A673 (cell line): ENCODE measurements around the gene MDGA2.
A peak's percentile ranks its signal among the peaks of the same experiment; 100 is the strongest.

Experiments
- EZH2 ChIP-seq: fragments of 200-600 bp; sonication (generic); IDR thresholded peaks from 2 replicates; pipeline ENCODE4 v1.6.1; 2017; ENCODE audit warnings: borderline replicate concordance, low read depth, mild to moderate bottlenecking, mixed read lengths, antibody characterized with exemption, low read length; ENCODE audit not compliant: poor library complexity, severe bottlenecking
- TF ChIP-seq, protein P1 (sequence below): fragments of 300-800, 200-600 bp; sonication (generic); conservative IDR thresholded peaks from 2 replicates; pipeline ENCODE4 v1.5.1; 2017; ENCODE audit warnings: low read depth, mild to moderate bottlenecking, antibody characterized with exemption, low read length, moderate library complexity, mixed read lengths

DNA sequence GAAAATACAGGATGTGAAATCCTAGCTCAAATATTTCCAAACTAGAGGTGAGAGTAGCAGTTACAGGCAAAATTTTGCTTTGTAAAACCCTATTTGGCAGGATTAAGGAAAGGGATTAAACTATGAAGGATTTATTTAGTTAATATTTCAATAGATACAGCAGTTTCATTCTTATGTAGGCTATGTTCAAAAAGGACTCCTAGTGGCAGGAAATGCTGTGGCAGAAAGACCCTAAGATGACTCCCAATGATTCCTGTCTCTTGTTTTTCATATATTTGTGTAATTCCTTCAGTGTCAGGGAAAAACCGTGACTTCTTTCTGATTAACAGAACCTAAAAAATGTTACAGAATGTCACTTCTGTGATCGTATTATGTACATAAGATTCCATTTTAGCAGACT is 724.3 kb downstream of the MDGA2 start:
- TF ChIP-seq, protein P1, sequence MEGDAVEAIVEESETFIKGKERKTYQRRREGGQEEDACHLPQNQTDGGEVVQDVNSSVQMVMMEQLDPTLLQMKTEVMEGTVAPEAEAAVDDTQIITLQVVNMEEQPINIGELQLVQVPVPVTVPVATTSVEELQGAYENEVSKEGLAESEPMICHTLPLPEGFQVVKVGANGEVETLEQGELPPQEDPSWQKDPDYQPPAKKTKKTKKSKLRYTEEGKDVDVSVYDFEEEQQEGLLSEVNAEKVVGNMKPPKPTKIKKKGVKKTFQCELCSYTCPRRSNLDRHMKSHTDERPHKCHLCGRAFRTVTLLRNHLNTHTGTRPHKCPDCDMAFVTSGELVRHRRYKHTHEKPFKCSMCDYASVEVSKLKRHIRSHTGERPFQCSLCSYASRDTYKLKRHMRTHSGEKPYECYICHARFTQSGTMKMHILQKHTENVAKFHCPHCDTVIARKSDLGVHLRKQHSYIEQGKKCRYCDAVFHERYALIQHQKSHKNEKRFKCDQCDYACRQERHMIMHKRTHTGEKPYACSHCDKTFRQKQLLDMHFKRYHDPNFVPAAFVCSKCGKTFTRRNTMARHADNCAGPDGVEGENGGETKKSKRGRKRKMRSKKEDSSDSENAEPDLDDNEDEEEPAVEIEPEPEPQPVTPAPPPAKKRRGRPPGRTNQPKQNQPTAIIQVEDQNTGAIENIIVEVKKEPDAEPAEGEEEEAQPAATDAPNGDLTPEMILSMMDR, result 0 out of 2 replicates have a peak, but pooled peaks have one; percentile 21
- TF ChIP-seq EZH2, result no peak
